GM12892 (cell line): ENCODE data around the gene TCIRG1.

Source experiments
- POLR2A ChIP-seq: IDR thresholded peaks from 2 replicates; pipeline ENCODE4 v1.6.1; 2011; ENCODE audit warnings: low read depth, low read length, control low read depth
- POLR2AphosphoS5 ChIP-seq: IDR thresholded peaks from 2 replicates; pipeline ENCODE4 v1.6.1; 2011; ENCODE audit warnings: low read depth, low read length, control low read depth
- TAF1 ChIP-seq: IDR thresholded peaks from 2 replicates; pipeline ENCODE4 v1.6.1; 2011; ENCODE audit warnings: low read depth, mild to moderate bottlenecking, control low read depth, low read length, borderline replicate concordance

GRCh38 chr11:68081691-68082090 is 42.9 kb downstream of the TCIRG1 start:
- no peak for TF ChIP-seq POLR2AphosphoS5
- no peak for TF ChIP-seq POLR2A
- no peak for TF ChIP-seq TAF1
